Smooth muscle cell (in vitro differentiated cells): ENCODE measurements around the gene SUMF1. TPM values are rescaled to one million over a fixed set of nuclear protein-coding genes. Genes with fewer than 3 reads are reported as not detected.

Experiments used
- DNase-seq: peaks from one replicate; lab custom pipeline; 2025; ENCODE audit not compliant: unreplicated experiment; lab: John Stamatoyannopoulos, UW
- H2AFZ ChIP-seq: fragments of 200-600 bp; sonication (generic); 2 replicates; pipeline ENCODE4 v1.6.0; 2016; ENCODE audit warnings: antibody characterized with exemption, low read depth, mild to moderate bottlenecking
- H3F3A ChIP-seq: fragments of 200-600 bp; sonication (generic); 2 replicates; pipeline ENCODE4 v1.6.0; 2017; ENCODE audit warnings: antibody characterized with exemption, low read depth
- H3K27ac ChIP-seq: fragments of 200-600 bp; sonication (generic); 2 replicates; pipeline ENCODE4 v1.5.1; 2016; ENCODE audit warnings: low read depth, mild to moderate bottlenecking
- H3K27me3 ChIP-seq: fragments of 200-600 bp; sonication (generic); 2 replicates; pipeline ENCODE4 v1.6.1; 2016; ENCODE audit warnings: low read depth, mild to moderate bottlenecking
- H3K36me3 ChIP-seq: fragments of 200-600 bp; sonication (generic); 2 replicates; pipeline ENCODE4 v1.5.1; 2016; ENCODE audit warnings: low read depth
- H3K4me1 ChIP-seq: fragments of 200-600 bp; sonication (generic); 2 replicates; pipeline ENCODE4 v1.5.1; 2016; ENCODE audit warnings: low read depth
- H3K4me2 ChIP-seq: fragments of 200-600 bp; sonication (generic); 2 replicates; pipeline ENCODE4 v1.6.0; 2016; ENCODE audit warnings: mild to moderate bottlenecking
- H3K4me3 ChIP-seq: fragments of 200-600 bp; sonication (generic); 2 replicates; pipeline ENCODE4 v1.5.1; 2016; ENCODE audit warnings: mild to moderate bottlenecking
- H3K79me2 ChIP-seq: fragments of 200-600 bp; sonication (generic); 2 replicates; pipeline ENCODE4 v1.6.0; 2016; ENCODE audit warnings: low read depth, mild to moderate bottlenecking
- H3K9ac ChIP-seq: fragments of 200-600 bp; sonication (generic); 2 replicates; pipeline ENCODE4 v1.6.0; 2016; ENCODE audit warnings: low read depth
- H3K9me3 ChIP-seq: fragments of 200-600 bp; sonication (generic); replicated peaks from 2 replicates; pipeline ENCODE4 v1.5.1; 2016; ENCODE audit warnings: low read depth
- H4K20me1 ChIP-seq: fragments of 200-600 bp; sonication (generic); 2 replicates; pipeline ENCODE4 v1.6.0; 2016; ENCODE audit warnings: low read depth
- WGBS: methylation state at CpG from one replicate; pipeline ENCODE4 v1.1.7; 2016; ENCODE audit warnings: low lambda C conversion rate; 5-methylcytosine and 5-hydroxymethylcytosine counted together
- polyA plus RNA-seq: library from polyadenylated mRNA; unstranded; fragments of >200 nt; fragmentation: Nextera tagmentation; extraction: Ambion mirVana; gene quantifications from 2 replicates; pipeline ENCODE4 v1.2.1, GENCODE V29; 2016
- total RNA-seq: library from RNA; depleted of rRNA; stranded (reverse); fragments of >200 nt; gene quantifications from 2 replicates; pipeline ENCODE4 v1.2.3, GENCODE V29; 2014
- TF ChIP-seq, protein P1 (sequence below): fragments of 200-600 bp; sonication (generic); IDR thresholded peaks from 2 replicates; pipeline ENCODE4 v1.5.1; 2017; ENCODE audit warnings: borderline replicate concordance, mild to moderate bottlenecking, antibody characterized with exemption; ENCODE audit not compliant: insufficient read depth, poor library complexity, severe bottlenecking

The SUMF1 gene
- total and polyA plus RNA-seq, 2 experiments from 2014 or later, result 28.3 to 29.5 TPM

DNA sequence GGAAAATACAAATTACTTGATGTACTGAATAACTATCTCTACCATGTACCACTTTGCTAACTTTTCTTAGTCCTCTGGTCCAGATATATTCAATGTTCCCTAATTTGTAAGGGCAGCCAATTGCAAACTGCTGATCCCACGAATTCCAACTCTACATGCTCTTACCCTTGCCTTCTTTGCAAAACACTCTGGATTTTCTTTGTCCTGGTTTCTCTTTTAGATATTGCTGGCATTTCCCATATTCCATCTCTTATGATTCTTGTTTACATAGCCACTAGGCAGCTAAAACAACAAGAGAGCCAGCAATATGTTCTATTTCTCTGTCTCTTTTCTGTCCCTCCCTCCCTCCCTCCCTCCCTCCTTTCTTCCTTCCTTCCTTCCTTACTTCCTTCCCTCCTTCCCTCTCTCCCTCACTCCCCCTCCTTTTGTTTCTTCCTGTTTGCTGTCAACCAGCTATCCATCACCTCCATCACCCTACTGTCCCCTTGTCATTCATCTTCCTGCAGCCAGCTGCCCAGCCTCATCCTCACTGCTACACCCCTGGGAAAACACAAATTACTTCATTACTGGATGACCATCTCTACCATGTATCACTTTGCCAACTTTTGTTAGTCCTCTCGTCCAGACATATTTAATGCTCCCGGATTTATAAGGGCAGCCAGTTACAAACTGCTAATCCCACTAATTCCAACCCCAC, 130.1 kb downstream of the SUMF1 start:
- H3K27ac ChIP-seq, result no peak overlapping the region
- H3K4me2 ChIP-seq, result no peak overlapping the region
- no peak for DNase-seq
- no peaks in the 10 kb centered on the region for H3K9me3 ChIP-seq
- H3K79me2 ChIP-seq, result no peaks in the 10 kb centered on the region
- no peaks in the 10 kb centered on the region for H3K36me3 ChIP-seq
- no peaks in the 10 kb centered on the region for H3K27me3 ChIP-seq
- H3K9ac ChIP-seq, result no peak overlapping the region
- H3F3A ChIP-seq, result no peaks in the 10 kb centered on the region
- no peak overlapping the region for H2AFZ ChIP-seq
- no peak overlapping the region for H3K4me3 ChIP-seq
- WGBS, result 69% methylated on average over 3 of the region's 3 CpGs
- H4K20me1 ChIP-seq, result no peaks in the 10 kb centered on the region
- TF ChIP-seq, protein P1, sequence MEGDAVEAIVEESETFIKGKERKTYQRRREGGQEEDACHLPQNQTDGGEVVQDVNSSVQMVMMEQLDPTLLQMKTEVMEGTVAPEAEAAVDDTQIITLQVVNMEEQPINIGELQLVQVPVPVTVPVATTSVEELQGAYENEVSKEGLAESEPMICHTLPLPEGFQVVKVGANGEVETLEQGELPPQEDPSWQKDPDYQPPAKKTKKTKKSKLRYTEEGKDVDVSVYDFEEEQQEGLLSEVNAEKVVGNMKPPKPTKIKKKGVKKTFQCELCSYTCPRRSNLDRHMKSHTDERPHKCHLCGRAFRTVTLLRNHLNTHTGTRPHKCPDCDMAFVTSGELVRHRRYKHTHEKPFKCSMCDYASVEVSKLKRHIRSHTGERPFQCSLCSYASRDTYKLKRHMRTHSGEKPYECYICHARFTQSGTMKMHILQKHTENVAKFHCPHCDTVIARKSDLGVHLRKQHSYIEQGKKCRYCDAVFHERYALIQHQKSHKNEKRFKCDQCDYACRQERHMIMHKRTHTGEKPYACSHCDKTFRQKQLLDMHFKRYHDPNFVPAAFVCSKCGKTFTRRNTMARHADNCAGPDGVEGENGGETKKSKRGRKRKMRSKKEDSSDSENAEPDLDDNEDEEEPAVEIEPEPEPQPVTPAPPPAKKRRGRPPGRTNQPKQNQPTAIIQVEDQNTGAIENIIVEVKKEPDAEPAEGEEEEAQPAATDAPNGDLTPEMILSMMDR, result no peak
- H3K4me1 ChIP-seq, result no peaks in the 10 kb centered on the region

DNA sequence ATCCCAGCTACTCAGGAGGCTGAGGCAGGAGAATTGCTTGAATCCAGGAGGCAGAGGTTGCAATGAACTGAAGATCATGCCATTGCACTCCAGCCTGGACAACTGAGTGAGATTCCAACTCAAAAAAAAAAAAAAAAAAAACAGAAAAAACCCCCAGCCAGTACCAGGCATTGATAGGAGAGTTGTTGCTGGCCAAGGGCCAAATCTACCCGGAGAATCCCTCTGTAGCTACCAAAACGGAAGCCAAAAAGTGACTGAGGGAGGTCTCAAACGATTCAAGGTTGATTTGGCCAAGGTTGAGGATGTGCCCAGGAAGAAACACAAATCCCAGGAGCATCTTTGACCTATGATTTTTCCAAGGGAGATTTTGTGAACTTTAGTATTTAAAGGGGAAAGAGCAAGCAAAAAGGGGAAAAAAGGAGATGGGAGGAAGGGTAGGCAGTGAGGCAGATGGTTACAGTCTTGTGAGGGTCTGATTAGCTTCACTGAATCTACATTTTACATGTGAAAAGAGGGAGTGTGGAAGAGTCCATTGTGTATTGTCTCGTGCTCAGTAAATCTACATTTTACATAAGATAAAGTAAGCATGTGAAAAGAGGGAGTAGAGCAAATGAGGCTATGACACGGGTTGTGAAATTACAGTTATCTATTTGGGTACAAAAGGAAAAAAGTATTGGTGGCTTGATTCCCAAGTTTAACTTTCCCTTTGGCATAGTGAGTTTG, 131.1 kb downstream of the SUMF1 start:
- no peak for DNase-seq
- TF ChIP-seq, protein P1, result no peak

DNA sequence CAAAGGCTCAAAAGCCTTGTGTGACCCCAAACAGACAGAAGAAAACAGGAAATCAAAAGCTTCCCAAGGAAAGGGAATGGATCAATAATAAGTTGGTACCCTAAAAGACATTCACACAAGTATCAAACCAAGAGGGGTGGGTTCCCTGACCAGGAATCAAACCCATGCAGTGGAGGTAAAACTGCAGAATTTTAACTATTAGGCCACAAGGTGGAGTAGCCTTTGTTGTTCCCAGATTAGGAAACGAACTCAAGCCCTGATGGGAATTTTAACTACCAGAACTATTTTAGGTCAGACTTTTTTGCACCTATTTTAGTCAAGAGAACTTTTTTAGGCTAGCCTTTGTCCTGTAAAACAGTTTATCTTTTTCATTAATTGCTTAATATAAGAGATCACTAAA, 132.5 kb downstream of the SUMF1 start:
- no peak overlapping the region for H3K4me3 ChIP-seq
- no peaks in the 10 kb centered on the region for H3F3A ChIP-seq
- no peaks in the 10 kb centered on the region for H3K27me3 ChIP-seq
- no peak overlapping the region for H3K4me2 ChIP-seq
- no peaks in the 10 kb centered on the region for H4K20me1 ChIP-seq
- no peak overlapping the region for H3K9ac ChIP-seq
- no peak overlapping the region for H2AFZ ChIP-seq
- H3K9me3 ChIP-seq, result no peaks in the 10 kb centered on the region
- H3K27ac ChIP-seq, result no peak overlapping the region
- H3K4me1 ChIP-seq, result no peaks in the 10 kb centered on the region
- DNase-seq, result no peak
- no peaks in the 10 kb centered on the region for H3K36me3 ChIP-seq
- 70% methylated on average over 1 of the region's 1 CpG for WGBS
- TF ChIP-seq, protein P1, result no peak
- no peaks in the 10 kb centered on the region for H3K79me2 ChIP-seq

More for the DNA sequence above, 131.1 kb downstream of the SUMF1 start:
- no peaks in the 10 kb centered on the region for H3K9me3 ChIP-seq
- no peak overlapping the region for H3K4me2 ChIP-seq
- H3K27ac ChIP-seq, result no peak overlapping the region
- H3K79me2 ChIP-seq, result no peaks in the 10 kb centered on the region
- H3K4me1 ChIP-seq, result no peaks in the 10 kb centered on the region
- H4K20me1 ChIP-seq, result no peaks in the 10 kb centered on the region
- H3K27me3 ChIP-seq, result no peaks in the 10 kb centered on the region
- H3K36me3 ChIP-seq, result no peaks in the 10 kb centered on the region
- H3K4me3 ChIP-seq, result no peak overlapping the region
- WGBS, result 79% methylated on average over 5 of the region's 5 CpGs
- H3K9ac ChIP-seq, result no peak overlapping the region
- H3F3A ChIP-seq, result no peaks in the 10 kb centered on the region
- H2AFZ ChIP-seq, result no peak overlapping the region

DNA sequence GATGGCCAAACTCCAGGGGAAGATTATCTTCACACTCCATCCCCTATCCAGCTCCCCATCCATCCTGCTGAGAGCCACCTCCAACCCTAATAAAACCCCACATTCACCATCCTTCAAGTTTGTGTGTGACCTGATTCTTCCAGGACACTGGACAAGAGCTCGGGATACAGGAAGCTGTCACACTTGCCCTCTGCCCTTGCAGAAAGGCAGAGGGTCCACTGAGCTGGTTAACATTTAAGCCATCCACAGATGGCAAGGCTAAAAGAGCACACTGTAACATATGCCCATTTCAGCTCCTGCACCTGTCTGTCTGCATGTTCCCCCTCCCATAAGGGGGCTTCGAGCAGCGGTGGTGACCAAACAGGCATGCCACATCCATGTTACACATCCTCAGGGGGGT, 134.1 kb downstream of the SUMF1 start:
- Histone ChIP-seq H3K4me1 (no peaks in the 10 kb centered on the region), H3K27me3 (no peaks in the 10 kb centered on the region), H3K79me2 (no peaks in the 10 kb centered on the region), H3K9ac (no peak overlapping the region), H2AFZ (no peak overlapping the region), H3K9me3 (no peaks in the 10 kb centered on the region), H4K20me1 (no peaks in the 10 kb centered on the region), H3F3A (no peaks in the 10 kb centered on the region), H3K4me3 (no peak overlapping the region), H3K36me3 (no peaks in the 10 kb centered on the region), H3K4me2 (no peak overlapping the region), H3K27ac (no peak overlapping the region)
- no peak for DNase-seq
- WGBS, result 92% methylated on average over 3 of the region's 3 CpGs
- TF ChIP-seq, protein P1, result no peak
